H9 (cell line): ENCODE results near the gene TAS1R1. TPM values are rescaled to one million over a fixed set of nuclear protein-coding genes. Genes with fewer than 3 reads are reported as not detected.

ENCODE experiments used
- DNase-seq: peaks from one replicate; pipeline ENCODE4 v3.0.0-alpha.2; 2017
- H2AFZ ChIP-seq: one replicate; pipeline ENCODE4 v1.6.1; 2013; ENCODE audit warnings: mild to moderate bottlenecking, low read length, control low read depth, moderate library complexity
- H2AK5ac ChIP-seq: 2 replicates; pipeline ENCODE4 v1.6.1; 2013; ENCODE audit warnings: low read length, control low read depth, mixed read lengths; ENCODE audit not compliant: insufficient read length
- H2BK120ac ChIP-seq: one replicate; pipeline ENCODE4 v1.6.1; 2013; ENCODE audit warnings: low read depth, mild to moderate bottlenecking, low read length, control low read depth, inconsistent platforms; ENCODE audit not compliant: poor library complexity, severe bottlenecking
- H2BK12ac ChIP-seq: 2 replicates; pipeline ENCODE4 v1.6.1; 2013; ENCODE audit warnings: low read length, control low read depth, mixed read lengths, low read depth; ENCODE audit not compliant: insufficient read length
- H2BK15ac ChIP-seq: 2 replicates; pipeline ENCODE4 v1.6.1; 2013; ENCODE audit warnings: low read depth, low read length, control low read depth
- H2BK20ac ChIP-seq: one replicate; pipeline ENCODE4 v1.6.1; 2013; ENCODE audit warnings: low read depth, mild to moderate bottlenecking, low read length, control low read depth, inconsistent platforms; ENCODE audit not compliant: poor library complexity, severe bottlenecking
- H2BK5ac ChIP-seq: 2 replicates; pipeline ENCODE4 v1.6.1; 2013; ENCODE audit warnings: low read length, control low read depth, mixed read lengths; ENCODE audit not compliant: insufficient read length
- H3K14ac ChIP-seq: 2 replicates; pipeline ENCODE4 v1.6.1; 2013; ENCODE audit warnings: low read length, control low read depth; ENCODE audit not compliant: insufficient read depth
- H3K18ac ChIP-seq: 2 replicates; pipeline ENCODE4 v1.6.1; 2013; ENCODE audit warnings: low read depth, mild to moderate bottlenecking, mixed read lengths, low read length, control low read depth; ENCODE audit not compliant: insufficient read length
- H3K23ac ChIP-seq: 2 replicates; pipeline ENCODE4 v1.6.1; 2013; ENCODE audit warnings: low read length, control low read depth, mixed read lengths, low read depth; ENCODE audit not compliant: insufficient read length
- H3K23me2 ChIP-seq: 2 replicates; pipeline ENCODE4 v1.6.1; 2013; ENCODE audit warnings: low read depth, mild to moderate bottlenecking, mixed read lengths, low read length, control low read depth; ENCODE audit not compliant: insufficient read length, poor library complexity, severe bottlenecking
- H3K27ac ChIP-seq: 2 replicates; pipeline ENCODE4 v1.5.1; 2013; ENCODE audit warnings: low read length, control low read depth, mixed read lengths, low read depth; ENCODE audit not compliant: insufficient read length
- H3K27me3 ChIP-seq: 2 replicates; pipeline ENCODE4 v1.6.1; 2013; ENCODE audit warnings: low read length, control low read depth, inconsistent platforms; ENCODE audit not compliant: insufficient read depth
- H3K4ac ChIP-seq: 2 replicates; pipeline ENCODE4 v1.6.1; 2013; ENCODE audit warnings: low read depth, mild to moderate bottlenecking, control low read depth, inconsistent platforms, low read length, moderate library complexity
- H3K4me1 ChIP-seq: 2 replicates; pipeline ENCODE4 v1.6.1; 2013; ENCODE audit warnings: low read length, control low read depth, inconsistent platforms; ENCODE audit not compliant: insufficient read depth
- H3K4me2 ChIP-seq: 2 replicates; pipeline ENCODE4 v1.6.1; 2013; ENCODE audit warnings: low read length, control low read depth, mixed read lengths; ENCODE audit not compliant: insufficient read length, insufficient read depth
- H3K56ac ChIP-seq: 2 replicates; pipeline ENCODE4 v1.6.1; 2013; ENCODE audit warnings: low read depth, mild to moderate bottlenecking, mixed read lengths, low read length, control low read depth; ENCODE audit not compliant: insufficient read length
- H3K79me1 ChIP-seq: 2 replicates; pipeline ENCODE4 v1.6.1; 2013; ENCODE audit warnings: low read depth, mild to moderate bottlenecking, moderate library complexity, low read length, control low read depth, inconsistent platforms; ENCODE audit not compliant: insufficient read depth, poor library complexity, severe bottlenecking
- H3K79me2 ChIP-seq: 2 replicates; pipeline ENCODE4 v1.6.1; 2013; ENCODE audit warnings: low read length, control low read depth, inconsistent platforms; ENCODE audit not compliant: insufficient read depth
- H3K9ac ChIP-seq: 2 replicates; pipeline ENCODE4 v1.6.1; 2013; ENCODE audit warnings: low read length, control low read depth, mixed read lengths; ENCODE audit not compliant: insufficient read length; ENCODE audit errors: extremely low read depth
- H3K9me3 ChIP-seq: one replicate; pipeline ENCODE4 v1.6.1; 2013; ENCODE audit warnings: low read depth, low read length, inconsistent platforms; ENCODE audit not compliant: control insufficient read depth
- H3T11ph ChIP-seq: one replicate; pipeline ENCODE4 v1.6.1; 2013; ENCODE audit warnings: mild to moderate bottlenecking, low read length, control low read depth, inconsistent platforms
- H4K20me1 ChIP-seq: one replicate; pipeline ENCODE4 v1.6.1; 2013; ENCODE audit not compliant: control insufficient read depth, insufficient read length, insufficient read depth
- H4K5ac ChIP-seq: 2 replicates; pipeline ENCODE4 v1.6.1; 2013; ENCODE audit warnings: low read depth, mild to moderate bottlenecking, mixed read lengths, low read length, control low read depth; ENCODE audit not compliant: insufficient read length
- H4K8ac ChIP-seq: replicated peaks from 2 replicates; pipeline ENCODE4 v1.6.1; 2013; ENCODE audit warnings: low read length, control low read depth, mixed read lengths, low read depth; ENCODE audit not compliant: insufficient read length
- H4K91ac ChIP-seq: 2 replicates; pipeline ENCODE4 v1.6.1; 2013; ENCODE audit warnings: low read depth, mild to moderate bottlenecking, moderate library complexity, mixed read lengths, low read length, control low read depth; ENCODE audit not compliant: insufficient read length
- H3K27ac Mint-ChIP-seq, 3 experiments: 2 replicates in 2 of 3; 3 replicates in 1 of 3; pipeline ENCODE4 v1.8.0; 2020 to 2021; ENCODE audit warnings: mixed read lengths in 3 of 3, mild to moderate bottlenecking in 1 of 3, moderate library complexity in 1 of 3
- H3K27me3 Mint-ChIP-seq: 2 replicates; pipeline ENCODE4 v1.8.0; 2021; ENCODE audit warnings: low read depth, mild to moderate bottlenecking, moderate library complexity, mixed read lengths
- H3K36me3 Mint-ChIP-seq, 3 experiments: 2 replicates in 2 of 3; 3 replicates in 1 of 3; pipeline ENCODE4 v1.8.0; 2020 to 2021; ENCODE audit warnings: low read depth in 3 of 3, mixed read lengths in 3 of 3; ENCODE audit not compliant: insufficient read depth in 1 of 3
- H3K4me1 Mint-ChIP-seq, 2 experiments: 2 replicates each; pipeline ENCODE4 v1.8.0; 2020; ENCODE audit warnings: mixed read lengths in 2 of 2
- H3K4me3 Mint-ChIP-seq, 2 experiments: 2 replicates in 1 of 2; 3 replicates in 1 of 2; pipeline ENCODE4 v1.8.0; 2020 to 2021; ENCODE audit warnings: mild to moderate bottlenecking in 2 of 2, mixed read lengths in 2 of 2, moderate library complexity in 1 of 2
- H3K9me3 Mint-ChIP-seq, 2 experiments: 2 replicates in 1 of 2; 3 replicates in 1 of 2; pipeline ENCODE4 v1.8.0; 2020; ENCODE audit warnings: mild to moderate bottlenecking in 2 of 2, mixed read lengths in 2 of 2, moderate library complexity in 1 of 2
- WGBS: extraction: QIAGEN DNeasy Blood & Tissue Kit; methylation state at CpG from one replicate; pipeline ENCODE4 v1.1.7; 2013; ENCODE audit warnings: missing lambda C conversion rate, low lambda C conversion rate, mixed read lengths; ENCODE audit not compliant: insufficient read length; ENCODE audit errors: extremely low coverage; 5-methylcytosine and 5-hydroxymethylcytosine counted together
- total RNA-seq: library from RNA; stranded (reverse); gene quantifications from 2 replicates; pipeline ENCODE4 v1.2.1, GENCODE V29; 2021
- TF ChIP-seq, protein P1 (sequence below): fragments of 200-600 bp; sonication (generic); conservative IDR thresholded peaks from 3 replicates; pipeline ENCODE4 v1.8.0; 2021; ENCODE audit warnings: antibody characterized with exemption, mild to moderate bottlenecking

TAS1R1 gene
- total RNA-seq, 1 experiment from 2014 or later, result not detected

DNA sequence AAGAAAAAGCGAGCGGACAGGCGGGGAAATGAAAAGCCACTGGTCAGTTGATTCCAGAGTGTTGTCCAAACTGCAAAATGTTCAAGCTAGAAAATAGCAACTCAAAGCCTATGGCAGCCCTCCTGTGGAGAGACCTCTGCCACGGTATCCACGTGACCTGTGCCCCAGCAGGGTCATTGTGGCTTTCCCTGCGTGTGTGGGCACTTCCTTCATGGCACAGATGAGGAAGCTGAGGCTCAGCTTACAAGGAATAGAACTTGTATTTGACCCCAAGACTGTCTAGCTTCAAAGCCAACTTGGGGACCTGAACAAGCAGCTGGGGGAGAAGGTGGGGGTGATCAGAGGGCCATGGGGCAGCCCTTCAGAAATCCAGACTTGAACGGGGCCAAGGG, 48.1 kb upstream of the TAS1R1 start:
- no peaks in the 10 kb centered on the region for H3K4me1 ChIP-seq
- no peak overlapping the region for H2AFZ ChIP-seq
- no peak overlapping the region for H2BK5ac ChIP-seq
- no peaks in the 10 kb centered on the region for H3K23me2 ChIP-seq
- no peak overlapping the region for H2BK12ac ChIP-seq
- no peaks in the 10 kb centered on the region for H3K27me3 ChIP-seq
- Mint-ChIP-seq H3K4me3 (no peak overlapping the region), H3K27me3 (0 out of 2 replicates have a peak, but pooled peaks cover 2% of the 10 kb centered on the region), H3K27ac (peak overlapping the region in 1 of 3 experiments; percentile 65; a peak in 2 of 7 replicates), H3K4me1 (peaks cover 0 to 3% of the 10 kb centered on the region in 2 experiments; a peak in 2 of 4 replicates), H3K9me3 (no peaks in the 10 kb centered on the region), H3K36me3 (no peaks in the 10 kb centered on the region)
- no peaks in the 10 kb centered on the region for H3K9me3 ChIP-seq
- no CpG with 5 or more reads among the region's 7 CpGs for WGBS
- no peak overlapping the region for H3K4me2 ChIP-seq
- no peak overlapping the region for H4K5ac ChIP-seq
- H3K9ac ChIP-seq, result no peak overlapping the region
- no peak overlapping the region for H2BK15ac ChIP-seq
- H4K20me1 ChIP-seq, result no peaks in the 10 kb centered on the region
- no peak overlapping the region for H3T11ph ChIP-seq
- TF ChIP-seq, protein P1, sequence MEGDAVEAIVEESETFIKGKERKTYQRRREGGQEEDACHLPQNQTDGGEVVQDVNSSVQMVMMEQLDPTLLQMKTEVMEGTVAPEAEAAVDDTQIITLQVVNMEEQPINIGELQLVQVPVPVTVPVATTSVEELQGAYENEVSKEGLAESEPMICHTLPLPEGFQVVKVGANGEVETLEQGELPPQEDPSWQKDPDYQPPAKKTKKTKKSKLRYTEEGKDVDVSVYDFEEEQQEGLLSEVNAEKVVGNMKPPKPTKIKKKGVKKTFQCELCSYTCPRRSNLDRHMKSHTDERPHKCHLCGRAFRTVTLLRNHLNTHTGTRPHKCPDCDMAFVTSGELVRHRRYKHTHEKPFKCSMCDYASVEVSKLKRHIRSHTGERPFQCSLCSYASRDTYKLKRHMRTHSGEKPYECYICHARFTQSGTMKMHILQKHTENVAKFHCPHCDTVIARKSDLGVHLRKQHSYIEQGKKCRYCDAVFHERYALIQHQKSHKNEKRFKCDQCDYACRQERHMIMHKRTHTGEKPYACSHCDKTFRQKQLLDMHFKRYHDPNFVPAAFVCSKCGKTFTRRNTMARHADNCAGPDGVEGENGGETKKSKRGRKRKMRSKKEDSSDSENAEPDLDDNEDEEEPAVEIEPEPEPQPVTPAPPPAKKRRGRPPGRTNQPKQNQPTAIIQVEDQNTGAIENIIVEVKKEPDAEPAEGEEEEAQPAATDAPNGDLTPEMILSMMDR, result no peak
- no peak overlapping the region for H3K23ac ChIP-seq
- no peaks in the 10 kb centered on the region for H3K79me2 ChIP-seq
- H3K4ac ChIP-seq, result no peak overlapping the region
- no peak overlapping the region; the same call in 1 of the 2 replicates for H3K14ac ChIP-seq
- no peaks in the 10 kb centered on the region for H3K79me1 ChIP-seq
- H4K91ac ChIP-seq, result no peak overlapping the region
- H3K18ac ChIP-seq, result no peak overlapping the region
- no peak overlapping the region for H2AK5ac ChIP-seq
- H2BK20ac ChIP-seq, result no peak overlapping the region
- no peak overlapping the region for H3K27ac ChIP-seq
- H2BK120ac ChIP-seq, result no peak overlapping the region
- DNase-seq, result no peak
- no peak overlapping the region for H3K56ac ChIP-seq
- H4K8ac ChIP-seq, result no peak overlapping the region
